ENCODE results near the gene ZNF784. TPM values are rescaled to one million over a fixed set of nuclear protein-coding genes. Genes with fewer than 3 reads are reported as not detected.

ZNF784 gene
- total and polyA plus RNA-seq, 10 of the 15 experiments (the other 5 are each of a cell fraction or from before 2014, with no cell fraction given), result 0.10 to 5.2 (median 1.8) TPM

DNA sequence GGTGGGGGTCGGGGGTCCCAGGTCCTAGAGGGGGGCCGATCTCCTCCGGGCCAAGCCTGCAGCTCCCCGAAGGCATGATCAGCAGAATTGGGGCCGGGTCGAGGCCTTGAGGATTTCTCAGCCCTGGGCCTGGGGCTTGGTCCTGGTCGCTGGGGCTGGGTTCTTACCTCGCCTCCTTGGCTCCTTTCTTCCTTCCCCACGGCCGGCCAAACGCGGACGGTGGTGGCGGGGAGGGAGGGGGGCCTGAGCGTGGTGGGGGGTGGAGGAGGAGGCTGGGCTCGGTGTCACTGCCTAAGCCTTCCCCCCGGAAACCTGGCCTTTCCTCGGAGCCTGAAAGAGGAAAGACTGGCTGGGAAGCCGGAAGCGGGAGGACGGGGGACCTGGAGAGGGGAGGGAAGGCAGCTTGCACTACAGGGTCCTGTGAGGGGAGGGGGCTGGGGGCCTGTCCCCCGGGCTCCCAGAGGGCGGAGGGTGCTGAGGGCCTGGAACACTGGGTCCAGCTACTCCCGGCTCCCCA lies 43.7 kb downstream of the ZNF784 start, which contains the start of gene ZNF579 (continued):
- TF ChIP-seq EZH2 (IDR thresholded peaks at IDR 0.05; ENCODE audit: borderline replicate concordance, control insufficient read depth, low read depth, low read length) (no peak), BRCA1 (IDR thresholded peaks at IDR 0.05; ENCODE audit: low read depth, low read length) (no peak), ELK1 (IDR thresholded peaks at IDR 0.05; ENCODE audit: low read depth, low read length) (peak; percentile 69; the same call in 1 of the 2 replicates), ZBTB11 (CRISPR knock-in tag; IDR thresholded peaks at IDR 0.05) (peak; percentile 88), NFXL1 (IDR thresholded peaks at IDR 0.05; ENCODE audit: borderline replicate concordance) (no peak), YBX1 (IDR thresholded peaks at IDR 0.05) (no peak), KLF5 (IDR thresholded peaks at IDR 0.05; ENCODE audit: partially characterized antibody) (no peak), IKZF1 (conservative IDR thresholded peaks at IDR 0.05) (peak; percentile 70), PAX8 (IDR thresholded peaks at IDR 0.05) (no peak), ZNF622 (IDR thresholded peaks at IDR 0.05) (no peak), NFYA (IDR thresholded peaks at IDR 0.05; ENCODE audit: borderline replicate concordance, low read depth, low read length) (no peak), STAT1 (conservative IDR thresholded peaks at IDR 0.05) (no peak), CUX1 (IDR thresholded peaks at IDR 0.05; ENCODE audit: insufficient replicate concordance, low read depth, low read length) (no peak), HDAC2 (IDR thresholded peaks at IDR 0.05) (no peak), FOXK2 (IDR thresholded peaks at IDR 0.05) (no peak), CHD4 (IDR thresholded peaks at IDR 0.05) (no peak), PBX3 (IDR thresholded peaks at IDR 0.05; ENCODE audit: insufficient replicate concordance, low read depth, low read length) (peak; percentile 28)
- TF ChIP-seq, protein P1, sequence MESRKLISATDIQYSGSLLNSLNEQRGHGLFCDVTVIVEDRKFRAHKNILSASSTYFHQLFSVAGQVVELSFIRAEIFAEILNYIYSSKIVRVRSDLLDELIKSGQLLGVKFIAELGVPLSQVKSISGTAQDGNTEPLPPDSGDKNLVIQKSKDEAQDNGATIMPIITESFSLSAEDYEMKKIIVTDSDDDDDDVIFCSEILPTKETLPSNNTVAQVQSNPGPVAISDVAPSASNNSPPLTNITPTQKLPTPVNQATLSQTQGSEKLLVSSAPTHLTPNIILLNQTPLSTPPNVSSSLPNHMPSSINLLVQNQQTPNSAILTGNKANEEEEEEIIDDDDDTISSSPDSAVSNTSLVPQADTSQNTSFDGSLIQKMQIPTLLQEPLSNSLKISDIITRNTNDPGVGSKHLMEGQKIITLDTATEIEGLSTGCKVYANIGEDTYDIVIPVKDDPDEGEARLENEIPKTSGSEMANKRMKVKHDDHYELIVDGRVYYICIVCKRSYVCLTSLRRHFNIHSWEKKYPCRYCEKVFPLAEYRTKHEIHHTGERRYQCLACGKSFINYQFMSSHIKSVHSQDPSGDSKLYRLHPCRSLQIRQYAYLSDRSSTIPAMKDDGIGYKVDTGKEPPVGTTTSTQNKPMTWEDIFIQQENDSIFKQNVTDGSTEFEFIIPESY (IDR thresholded peaks at IDR 0.05), result no peak
